Panc1 (cell line): ENCODE data around the gene EIF5A. TPM values are rescaled to one million over a fixed set of nuclear protein-coding genes. Genes with fewer than 3 reads are reported as not detected.

Experiments
- ATAC-seq: fragments of 200-7000 bp; cut with Tn5 transposase; 2 replicates; pipeline ENCODE4 v1.9.1; 2020; ENCODE audit warnings: mild to moderate bottlenecking, moderate library complexity
- BruUV-seq: library from RNA; stranded (reverse); fragments of 400-500 nt; replicated peaks from 2 replicates; lab custom pipeline; 2021; lab: Mats Ljungman, UMichigan
- CTCF ChIA-PET: fragments of 300-600 bp; sonication (Branson Sonifier 250); formaldehyde crosslinking; loops from one replicate; lab custom pipeline; 2022; ENCODE audit warnings: antibody characterized with exemption; lab: Charles Lee
- POLR2A ChIA-PET: fragments of 300-600 bp; sonication (Branson Sonifier 250); formaldehyde crosslinking; loops from one replicate; lab custom pipeline; 2022; ENCODE audit warnings: antibody characterized with exemption; lab: Charles Lee
- DNase-seq: peaks from one replicate; pipeline ENCODE4 v3.0.0-alpha.2; 2010; ENCODE audit warnings: low read depth, low spot score
- H3K27ac ChIP-seq: 2 replicates; pipeline ENCODE4 v1.5.1; 2011; ENCODE audit warnings: mild to moderate bottlenecking, low read length, inconsistent platforms
- H3K27me3 ChIP-seq: fragments of 200-500 bp; sonication (Bioruptor generic); 2 replicates; pipeline ENCODE4 v1.6.0; 2014; ENCODE audit warnings: low read length, inconsistent platforms; ENCODE audit not compliant: control insufficient read depth, insufficient read depth
- H3K36me3 ChIP-seq: fragments of 200-500 bp; sonication (Bioruptor generic); 2 replicates; pipeline ENCODE4 v1.5.1; 2014; ENCODE audit warnings: inconsistent platforms, mild to moderate bottlenecking, low read length, moderate library complexity; ENCODE audit not compliant: control insufficient read depth, insufficient read depth
- H3K4me1 ChIP-seq: 2 replicates; pipeline ENCODE4 v1.5.1; 2011; ENCODE audit warnings: inconsistent platforms, mild to moderate bottlenecking, low read length, moderate library complexity; ENCODE audit not compliant: control insufficient read depth, insufficient read depth
- H3K4me3 ChIP-seq, 2 experiments: 2 replicates each; pipeline ENCODE4 v1.5.1; 2011 to 2012; ENCODE audit warnings: low read depth in 2 of 2, low read length in 2 of 2, mild to moderate bottlenecking in 2 of 2, inconsistent platforms in 1 of 2, moderate library complexity in 1 of 2
- H3K9me3 ChIP-seq: fragments of 200-500 bp; sonication (Bioruptor generic); 2 replicates; pipeline ENCODE4 v1.5.1; 2014; ENCODE audit warnings: low read depth, mild to moderate bottlenecking, inconsistent platforms, low read length, moderate library complexity; ENCODE audit not compliant: control insufficient read depth, insufficient read depth
- POLR2AphosphoS5 ChIP-seq: IDR thresholded peaks from 2 replicates; pipeline ENCODE4 v1.6.1; 2012; ENCODE audit warnings: mild to moderate bottlenecking, low read depth, low read length, moderate library complexity
- SIN3A ChIP-seq: IDR thresholded peaks from 2 replicates; pipeline ENCODE4 v1.6.1; 2012; ENCODE audit warnings: low read depth, mild to moderate bottlenecking, low read length, moderate library complexity, borderline replicate concordance; ENCODE audit not compliant: insufficient read depth
- TCF7L2 ChIP-seq: IDR thresholded peaks from 2 replicates; pipeline ENCODE4 v1.6.1; 2011; ENCODE audit warnings: mild to moderate bottlenecking, low read depth, low read length, inconsistent platforms
- in situ Hi-C: cut with HindIII; loops from 2 replicates; pipeline ENCODE4 v1.10.0; 2016; ENCODE audit warnings: low sequenced_read_pairs, low pct_unique_long_range_greater_than_20kb
- intact Hi-C: fragments of 100-400 bp; cut with micrococcal nuclease; formaldehyde crosslinking; loops from one replicate; pipeline ENCODE4 v1.10.0; 2022; ENCODE audit not compliant: unreplicated experiment
- total RNA-seq: library from RNA; stranded (reverse); gene quantifications from one replicate; pipeline ENCODE4 v1.2.1, GENCODE V29; 2021; ENCODE audit not compliant: unreplicated experiment
- TF ChIP-seq, protein P1 (sequence below): fragments of 450-650 bp; IDR thresholded peaks from 2 replicates; pipeline ENCODE4 v1.5.1; 2017; ENCODE audit warnings: mild to moderate bottlenecking
- TF ChIP-seq, protein P2 (sequence below), 2 experiments: IDR thresholded peaks; 2 replicates each; pipeline ENCODE4 v1.6.1; 2011 to 2012; ENCODE audit warnings: low read depth in 2 of 2, control low read depth in 1 of 2, low read length in 1 of 2, mild to moderate bottlenecking in 1 of 2, moderate library complexity in 1 of 2; ENCODE audit not compliant: insufficient read depth in 1 of 2

The EIF5A gene
- total RNA-seq, 1 experiment from 2014 or later: 728 TPM

DNA sequence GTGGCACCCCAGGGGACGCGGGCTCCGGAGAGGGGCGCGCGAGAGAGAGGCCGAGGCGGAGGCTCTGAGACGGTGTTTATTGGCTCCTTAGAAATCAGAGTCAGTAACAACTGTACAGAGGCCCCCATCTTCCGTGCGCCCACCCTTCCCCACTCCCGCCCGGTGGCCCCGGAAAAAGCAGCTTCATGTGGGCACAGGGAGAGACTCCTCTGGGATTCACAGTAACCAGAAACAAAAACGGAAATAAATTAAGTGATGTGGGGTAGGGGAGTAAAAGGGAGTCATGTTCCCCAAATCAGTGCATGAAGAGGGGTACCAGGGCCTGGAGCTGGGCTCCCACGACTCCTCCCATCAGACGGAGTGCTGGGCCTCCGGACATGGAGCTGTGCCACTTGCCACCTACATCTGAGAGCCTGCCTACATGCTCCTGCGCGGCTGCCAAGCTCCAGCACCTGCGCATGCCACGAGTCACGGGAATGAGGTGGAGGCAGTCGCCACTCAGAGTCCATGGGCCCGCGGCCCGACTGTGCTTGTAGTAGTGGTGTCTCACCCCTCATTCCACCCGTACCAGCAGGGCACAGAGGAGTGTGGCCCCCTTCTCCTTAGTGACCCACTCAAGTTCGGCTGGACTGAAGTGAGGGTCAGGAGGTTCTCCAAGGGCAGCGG, 8.3 kb downstream of the EIF5A start:
- Histone ChIP-seq H3K36me3 (peaks cover 18% of the 10 kb centered on the region), H3K4me3 (peak overlapping the region; percentile 66 to 75), H3K27ac (peak overlapping the region; percentile 91), H3K4me1 (peaks cover 26% of the 10 kb centered on the region), H3K9me3 (no peaks in the 10 kb centered on the region), H3K27me3 (no peaks in the 10 kb centered on the region)
- DNase-seq (no peak), ATAC-seq (no peak)
- no TSS peak for BruUV-seq
- TF ChIP-seq TCF7L2 (no peak), SIN3A (no peak), POLR2AphosphoS5 (no peak)
- TF ChIP-seq, protein P1, sequence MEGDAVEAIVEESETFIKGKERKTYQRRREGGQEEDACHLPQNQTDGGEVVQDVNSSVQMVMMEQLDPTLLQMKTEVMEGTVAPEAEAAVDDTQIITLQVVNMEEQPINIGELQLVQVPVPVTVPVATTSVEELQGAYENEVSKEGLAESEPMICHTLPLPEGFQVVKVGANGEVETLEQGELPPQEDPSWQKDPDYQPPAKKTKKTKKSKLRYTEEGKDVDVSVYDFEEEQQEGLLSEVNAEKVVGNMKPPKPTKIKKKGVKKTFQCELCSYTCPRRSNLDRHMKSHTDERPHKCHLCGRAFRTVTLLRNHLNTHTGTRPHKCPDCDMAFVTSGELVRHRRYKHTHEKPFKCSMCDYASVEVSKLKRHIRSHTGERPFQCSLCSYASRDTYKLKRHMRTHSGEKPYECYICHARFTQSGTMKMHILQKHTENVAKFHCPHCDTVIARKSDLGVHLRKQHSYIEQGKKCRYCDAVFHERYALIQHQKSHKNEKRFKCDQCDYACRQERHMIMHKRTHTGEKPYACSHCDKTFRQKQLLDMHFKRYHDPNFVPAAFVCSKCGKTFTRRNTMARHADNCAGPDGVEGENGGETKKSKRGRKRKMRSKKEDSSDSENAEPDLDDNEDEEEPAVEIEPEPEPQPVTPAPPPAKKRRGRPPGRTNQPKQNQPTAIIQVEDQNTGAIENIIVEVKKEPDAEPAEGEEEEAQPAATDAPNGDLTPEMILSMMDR: no peak
- TF ChIP-seq, protein P2, sequence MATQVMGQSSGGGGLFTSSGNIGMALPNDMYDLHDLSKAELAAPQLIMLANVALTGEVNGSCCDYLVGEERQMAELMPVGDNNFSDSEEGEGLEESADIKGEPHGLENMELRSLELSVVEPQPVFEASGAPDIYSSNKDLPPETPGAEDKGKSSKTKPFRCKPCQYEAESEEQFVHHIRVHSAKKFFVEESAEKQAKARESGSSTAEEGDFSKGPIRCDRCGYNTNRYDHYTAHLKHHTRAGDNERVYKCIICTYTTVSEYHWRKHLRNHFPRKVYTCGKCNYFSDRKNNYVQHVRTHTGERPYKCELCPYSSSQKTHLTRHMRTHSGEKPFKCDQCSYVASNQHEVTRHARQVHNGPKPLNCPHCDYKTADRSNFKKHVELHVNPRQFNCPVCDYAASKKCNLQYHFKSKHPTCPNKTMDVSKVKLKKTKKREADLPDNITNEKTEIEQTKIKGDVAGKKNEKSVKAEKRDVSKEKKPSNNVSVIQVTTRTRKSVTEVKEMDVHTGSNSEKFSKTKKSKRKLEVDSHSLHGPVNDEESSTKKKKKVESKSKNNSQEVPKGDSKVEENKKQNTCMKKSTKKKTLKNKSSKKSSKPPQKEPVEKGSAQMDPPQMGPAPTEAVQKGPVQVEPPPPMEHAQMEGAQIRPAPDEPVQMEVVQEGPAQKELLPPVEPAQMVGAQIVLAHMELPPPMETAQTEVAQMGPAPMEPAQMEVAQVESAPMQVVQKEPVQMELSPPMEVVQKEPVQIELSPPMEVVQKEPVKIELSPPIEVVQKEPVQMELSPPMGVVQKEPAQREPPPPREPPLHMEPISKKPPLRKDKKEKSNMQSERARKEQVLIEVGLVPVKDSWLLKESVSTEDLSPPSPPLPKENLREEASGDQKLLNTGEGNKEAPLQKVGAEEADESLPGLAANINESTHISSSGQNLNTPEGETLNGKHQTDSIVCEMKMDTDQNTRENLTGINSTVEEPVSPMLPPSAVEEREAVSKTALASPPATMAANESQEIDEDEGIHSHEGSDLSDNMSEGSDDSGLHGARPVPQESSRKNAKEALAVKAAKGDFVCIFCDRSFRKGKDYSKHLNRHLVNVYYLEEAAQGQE (IDR thresholded peaks at IDR 0.05; ENCODE audit: insufficient read depth in 1 of 2, low read depth in 2 of 2, low read length in 1 of 2): no peak
- in situ Hi-C loops (no loop called here), intact Hi-C loops (no loop called here)
- ChIA-PET POLR2A (interaction anchor here (0.5 kb wide), 1 partner anchor 197 kb away, joined by 3 read pairs; no protein-coding TSS in a partner anchor), CTCF (no interaction called here)

DNA sequence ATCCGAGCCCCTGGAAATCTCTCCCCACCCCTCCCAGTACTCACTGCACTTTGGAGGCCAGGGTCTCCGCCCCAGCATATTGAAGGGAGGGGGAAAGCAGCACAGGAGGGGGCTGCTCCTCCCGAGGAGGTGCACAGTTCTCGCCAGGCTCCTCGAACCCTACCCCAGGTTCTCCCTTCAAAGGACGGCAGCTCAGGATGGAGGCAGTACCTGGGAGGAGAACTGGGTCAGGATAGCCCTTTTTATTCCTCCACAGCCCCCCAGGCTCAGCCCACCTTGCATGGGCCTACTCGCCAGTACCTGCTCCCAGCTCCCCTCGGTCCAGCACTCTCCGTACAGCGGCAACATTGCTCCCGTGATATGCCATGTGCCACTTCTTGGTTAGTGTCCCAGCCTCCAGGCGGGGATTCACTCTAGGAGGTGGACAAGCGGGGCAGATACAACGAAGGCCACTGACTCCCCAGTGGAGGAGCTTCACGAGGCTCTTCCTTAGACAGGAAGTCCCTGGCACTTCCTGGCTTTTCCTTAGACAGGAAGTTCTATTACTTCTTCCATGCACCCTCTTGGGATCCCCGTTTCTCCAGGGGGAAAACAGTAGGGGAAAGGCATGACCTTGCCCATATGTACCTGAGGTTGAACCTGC, 9.9 kb downstream of the EIF5A start:
- no TSS peak for BruUV-seq
- ATAC-seq (no peak), DNase-seq (no peak)
- ChIA-PET CTCF (no interaction called here), POLR2A (no interaction called here)
- TF ChIP-seq POLR2AphosphoS5 (no peak), TCF7L2 (no peak)
- TF ChIP-seq, protein P2 (IDR thresholded peaks at IDR 0.05; ENCODE audit: insufficient read depth in 1 of 2, low read depth in 2 of 2, low read length in 1 of 2): no peak
- Histone ChIP-seq H3K4me3 (no peak overlapping the region), H3K9me3 (no peaks in the 10 kb centered on the region), H3K27me3 (no peaks in the 10 kb centered on the region), H3K27ac (no peak overlapping the region), H3K4me1 (peaks cover 14% of the 10 kb centered on the region), H3K36me3 (peaks cover 11% of the 10 kb centered on the region)
- in situ Hi-C loops: no loop called here
- intact Hi-C loops: no loop called here
